HG02938 (cell line): ENCODE measurements around the gene SPAG9.
"Not testable (repeated sequence)": the region's sequence is repeated elsewhere in the genome, so short reads cannot be mapped to it uniquely, and the experiment has no call there.

ENCODE experiments used
- ATAC-seq: cut with Tn5 transposase; IDR thresholded peaks from one replicate; pipeline ENCODE4 v1.9.1; 2021; ENCODE audit warnings: mild to moderate bottlenecking, moderate library complexity; ENCODE audit not compliant: unreplicated experiment

SPAG9 gene

GRCh38 chr17:50945779-50946222 lies 174.9 kb downstream of the SPAG9 start:
- no peak for ATAC-seq

GRCh38 chr17:50944902-50945720 lies 175.6 kb downstream of the SPAG9 start:
- ATAC-seq = no peak

- ATAC-seq = no peak
Measured at GRCh38 chr17:50944054-50944901, 176.4 kb downstream of the SPAG9 start.

- ATAC-seq = no peak
Measured at GRCh38 chr17:50943575-50943933, 177.1 kb downstream of the SPAG9 start.

- ATAC-seq = not testable (repeated sequence)
Measured at GRCh38 chr17:50941676-50942048, 179.0 kb downstream of the SPAG9 start.

GRCh38 chr17:50939795-50940684 lies 180.6 kb downstream of the SPAG9 start:
- ATAC-seq = no peak

- no peak for ATAC-seq
Measured at GRCh38 chr17:50939542-50939794, 181.2 kb downstream of the SPAG9 start.

- ATAC-seq = no peak
Measured at GRCh38 chr17:50938821-50939541, 181.7 kb downstream of the SPAG9 start.

- ATAC-seq = no peak
Measured at GRCh38 chr17:50935996-50936266, 184.7 kb downstream of the SPAG9 start.

- no peak for ATAC-seq
Measured at GRCh38 chr17:50935221-50935995, 185.3 kb downstream of the SPAG9 start.

- no peak for ATAC-seq
Measured at GRCh38 chr17:50934672-50935220, 185.9 kb downstream of the SPAG9 start.

- ATAC-seq = no peak
Measured at GRCh38 chr17:50934161-50934560, 186.5 kb downstream of the SPAG9 start.

GRCh38 chr17:50931144-50931908 lies 189.3 kb downstream of the SPAG9 start:
- no peak for ATAC-seq

- ATAC-seq = no peak
Measured at GRCh38 chr17:50928646-50929045, 192.0 kb downstream of the SPAG9 start.

- ATAC-seq = no peak
Measured at GRCh38 chr17:50927287-50927686, 193.4 kb downstream of the SPAG9 start.

- no peak for ATAC-seq
Measured at GRCh38 chr17:50926523-50926922, 194.1 kb downstream of the SPAG9 start.

- ATAC-seq = no peak
Measured at GRCh38 chr17:50925296-50925891, 195.3 kb downstream of the SPAG9 start.

GRCh38 chr17:50924800-50925199 lies 195.9 kb downstream of the SPAG9 start:
- no peak for ATAC-seq

- no peak for ATAC-seq
Measured at GRCh38 chr17:50924300-50924699, 196.4 kb downstream of the SPAG9 start.
